GM21619 (cell line): ENCODE measurements around the gene LIPG.

Source experiments
- ATAC-seq: cut with Tn5 transposase; IDR thresholded peaks from one replicate; pipeline ENCODE4 v1.9.1; 2021; ENCODE audit not compliant: unreplicated experiment

LIPG gene

DNA sequence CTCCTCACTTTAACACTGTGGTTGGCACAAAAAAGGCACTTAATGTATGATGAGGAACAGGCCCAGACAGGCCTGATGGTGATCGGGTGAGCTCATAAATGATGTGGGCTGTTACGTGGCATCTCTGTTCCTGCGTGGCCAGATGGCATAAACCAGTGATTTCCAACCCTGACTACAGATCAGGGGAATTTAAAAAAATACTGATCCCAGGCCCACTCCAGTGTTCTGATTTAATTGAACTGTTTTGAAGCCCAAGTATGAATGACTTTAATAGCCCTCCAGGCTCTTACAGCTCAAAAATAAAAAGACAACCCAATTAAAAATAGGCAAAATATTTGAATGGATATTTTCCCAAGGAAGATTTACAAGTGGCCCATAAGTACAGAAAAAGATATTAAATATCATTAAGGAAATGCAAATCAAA, 48.2 kb downstream of the LIPG start:
- no peak for ATAC-seq

DNA sequence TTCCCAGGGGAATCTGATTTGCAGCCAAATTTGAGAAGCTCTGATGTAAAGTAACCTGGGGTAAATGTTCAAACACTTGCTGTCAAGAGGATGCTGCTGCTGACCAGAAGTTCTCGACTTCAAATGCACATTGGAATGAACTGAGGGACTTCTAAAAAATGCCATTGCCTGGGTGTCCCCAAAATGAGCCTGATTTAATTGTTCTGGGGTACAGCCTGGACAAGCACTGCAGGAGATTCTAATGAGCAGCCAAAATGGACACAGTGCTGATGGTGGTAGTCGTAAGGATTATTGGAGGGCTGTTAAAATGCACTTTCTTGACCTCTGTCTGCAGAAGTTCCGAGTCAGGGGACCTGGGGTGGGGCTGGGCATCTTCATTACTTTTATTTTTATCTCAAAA, 49.5 kb downstream of the LIPG start:
- ATAC-seq: no peak

DNA sequence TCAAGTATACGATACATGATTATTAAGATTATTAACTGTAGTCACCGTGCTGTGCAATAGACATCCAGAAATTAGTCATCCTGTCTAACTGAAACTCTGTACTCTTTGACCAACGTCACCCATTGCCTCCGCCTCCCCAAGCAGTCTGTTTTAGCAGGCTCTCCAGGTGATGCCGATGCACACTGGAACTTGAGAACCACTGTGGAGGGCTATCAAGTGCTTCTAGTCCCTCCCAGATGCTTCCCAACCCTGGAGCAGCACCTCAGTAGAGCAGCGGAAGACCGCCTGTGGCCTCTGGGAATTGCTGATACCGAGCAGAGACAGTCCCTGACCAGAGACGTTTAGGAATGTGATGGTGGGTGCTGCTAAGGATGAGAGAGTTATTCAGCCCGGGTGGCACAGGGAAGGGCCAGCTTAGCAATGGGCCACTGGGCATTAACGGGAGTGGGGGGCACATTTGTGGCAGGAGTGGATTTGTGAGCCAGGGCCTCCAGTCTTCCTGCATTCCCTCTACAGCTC, 50.7 kb downstream of the LIPG start:
- peak; percentile 91 for ATAC-seq

DNA sequence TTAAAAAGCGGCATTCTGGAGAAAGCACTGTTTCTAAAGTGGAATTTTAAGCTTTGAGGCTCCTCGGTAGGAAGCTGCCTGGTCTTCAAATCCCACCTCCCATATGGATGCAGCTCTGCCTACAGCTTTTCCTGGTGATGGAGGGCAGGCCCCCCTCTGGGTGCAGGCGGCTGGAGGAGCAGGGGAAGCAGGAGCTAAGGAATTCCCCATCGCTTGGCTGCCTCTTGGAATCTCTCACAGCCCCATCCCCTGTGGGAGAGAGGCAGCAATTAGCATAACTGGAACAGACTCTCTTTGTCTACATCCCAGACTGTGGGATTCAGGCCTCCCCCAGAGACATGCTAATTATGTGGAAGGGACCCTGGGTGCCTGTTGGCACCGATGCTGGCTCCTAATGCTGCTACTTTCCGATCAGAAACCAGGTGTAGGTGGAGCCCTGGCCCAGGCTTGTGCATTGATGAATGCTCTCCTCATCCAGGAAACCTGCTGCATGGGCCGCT, 51.3 kb downstream of the LIPG start:
- no peak for ATAC-seq

DNA sequence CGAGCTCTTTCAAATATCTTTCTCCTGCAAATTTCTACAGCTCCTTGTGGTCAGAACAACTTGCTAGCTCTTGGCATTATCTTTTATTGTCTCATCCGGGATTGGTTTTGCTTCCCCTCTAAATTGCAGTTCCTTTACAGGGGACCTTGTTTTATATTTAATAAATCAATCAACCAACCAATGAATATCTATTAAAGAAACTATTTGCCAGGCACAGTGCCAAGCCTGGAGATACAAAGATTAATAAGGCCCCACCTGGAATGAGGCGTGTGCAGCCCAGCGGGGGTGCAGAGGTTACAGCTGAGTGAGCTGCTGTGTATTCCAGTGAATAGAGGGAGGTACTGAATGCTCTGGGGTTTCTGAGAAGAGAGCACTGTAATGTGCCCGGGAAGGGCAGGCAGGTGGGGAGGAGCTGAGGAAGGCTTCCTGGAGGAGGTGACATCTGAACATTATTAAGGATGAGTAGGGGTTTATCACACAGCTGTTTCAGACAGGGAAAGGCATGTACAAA, 51.8 kb downstream of the LIPG start:
- no peak for ATAC-seq

DNA sequence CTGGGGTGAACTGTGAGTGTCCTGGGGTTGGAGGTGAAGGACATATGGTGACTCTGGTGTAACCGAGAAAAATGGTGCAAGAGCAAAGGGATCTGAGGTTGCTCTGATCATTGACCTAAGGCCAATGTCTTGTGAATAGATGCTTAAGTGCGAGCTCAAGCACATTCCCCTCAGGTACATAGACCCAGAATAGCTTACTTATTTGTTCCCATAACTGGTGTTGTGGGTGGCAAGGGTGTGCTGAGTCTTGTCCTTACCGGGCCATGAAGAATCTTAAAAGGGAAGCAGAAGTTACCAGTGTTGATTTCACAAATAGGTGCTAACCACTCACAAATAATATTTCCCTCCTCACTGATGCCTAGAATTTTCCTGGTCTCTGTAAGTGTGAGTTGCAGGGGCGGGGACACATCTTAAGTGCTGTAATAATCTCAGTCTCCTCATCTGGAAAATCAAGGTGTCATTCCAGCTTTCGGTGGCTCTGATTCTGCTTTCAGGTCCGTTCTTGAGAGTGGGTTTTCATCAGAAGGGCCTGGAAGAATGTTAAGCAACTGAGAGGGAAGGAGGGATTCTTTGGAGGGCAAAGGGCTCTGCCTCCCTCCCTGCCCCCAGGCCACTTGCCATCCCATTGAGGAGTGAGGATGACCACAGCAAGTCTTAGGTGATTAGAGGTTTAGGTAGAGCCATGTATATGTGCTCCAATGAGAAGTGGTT, 54.9 kb downstream of the LIPG start:
- no peak for ATAC-seq

DNA sequence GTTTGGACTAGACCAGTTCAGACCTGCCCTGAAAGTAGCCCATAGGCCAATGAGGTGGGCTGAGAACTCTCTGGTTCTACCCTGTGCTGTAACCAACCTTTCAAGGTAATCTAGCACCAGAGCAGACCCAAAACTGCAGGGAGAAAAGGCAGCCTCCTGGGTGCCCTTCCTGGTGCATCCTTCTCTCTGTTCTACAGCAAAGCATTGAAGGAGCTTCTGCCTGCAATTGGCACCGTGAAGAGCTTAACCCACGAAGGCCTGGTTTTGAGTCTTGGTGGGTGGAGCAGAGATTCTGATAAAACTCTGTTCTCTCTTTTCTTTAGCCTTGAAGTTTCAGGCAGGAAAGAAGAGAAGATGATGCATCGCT, 55.5 kb downstream of the LIPG start:
- ATAC-seq: no peak

DNA sequence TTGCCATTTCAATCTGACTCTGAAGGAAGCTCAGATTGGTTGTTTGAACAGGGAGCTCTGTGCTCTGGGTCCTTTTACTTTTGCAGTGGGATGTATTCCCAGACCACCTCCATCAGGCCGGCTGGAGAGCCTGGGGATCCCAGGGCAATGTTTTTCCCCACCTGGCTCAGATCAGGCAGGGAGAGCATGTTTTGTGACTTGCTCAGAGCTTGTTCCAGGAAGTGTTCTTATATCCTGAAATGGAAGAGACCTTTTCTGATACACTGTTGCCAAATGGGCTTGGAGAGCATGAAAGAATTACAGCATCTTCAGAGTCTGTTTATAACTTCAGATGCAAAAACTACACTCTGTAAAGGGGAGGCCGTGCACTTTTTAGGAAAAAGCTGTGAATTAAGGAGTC, 56.0 kb downstream of the LIPG start:
- ATAC-seq: no peak

DNA sequence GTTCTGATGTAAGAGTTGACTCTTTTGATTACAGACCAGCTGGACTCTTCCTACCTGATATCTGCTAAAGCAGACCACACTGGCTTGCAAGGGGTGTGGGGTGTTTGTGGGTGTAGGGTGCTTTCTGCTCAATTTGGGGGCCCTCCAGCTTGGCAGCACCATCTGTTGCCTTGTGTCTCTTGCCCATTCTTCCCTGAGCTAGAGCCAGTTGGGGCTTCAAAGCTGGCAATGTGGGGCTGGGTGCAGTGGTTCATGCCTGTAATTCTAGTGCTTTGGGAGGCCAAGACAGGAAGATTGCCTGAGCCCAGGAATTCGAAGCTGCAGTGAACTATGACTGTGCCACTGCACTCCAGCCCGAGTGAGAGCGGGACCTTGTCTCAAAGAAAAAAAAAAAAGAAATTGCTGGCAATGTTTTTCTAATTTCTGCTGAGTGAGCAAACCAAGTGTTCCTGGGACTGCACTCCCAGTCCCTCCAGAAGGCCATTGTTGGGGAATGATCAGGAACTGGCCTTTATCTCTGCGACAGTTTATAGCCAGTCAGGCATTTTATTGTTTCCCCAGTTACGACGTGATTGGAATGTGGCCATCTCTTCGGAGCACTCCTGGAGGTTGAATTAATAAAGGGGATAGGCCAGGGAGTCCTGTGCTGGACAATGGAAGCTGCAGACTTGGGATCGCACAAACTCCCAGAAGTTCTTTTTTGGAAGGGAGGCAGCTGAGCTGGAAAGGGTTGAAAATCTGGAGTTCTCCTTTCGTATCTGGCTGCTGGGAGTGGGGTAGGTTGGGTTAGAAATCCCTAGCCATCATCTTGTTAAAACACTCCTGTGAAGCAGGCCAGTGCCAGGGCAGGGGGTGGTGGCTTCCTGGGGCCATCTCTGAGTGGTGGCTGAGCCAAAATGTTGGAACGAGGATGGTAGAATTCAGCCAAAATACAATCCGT, 57.2 kb downstream of the LIPG start:
- ATAC-seq: no peak

DNA sequence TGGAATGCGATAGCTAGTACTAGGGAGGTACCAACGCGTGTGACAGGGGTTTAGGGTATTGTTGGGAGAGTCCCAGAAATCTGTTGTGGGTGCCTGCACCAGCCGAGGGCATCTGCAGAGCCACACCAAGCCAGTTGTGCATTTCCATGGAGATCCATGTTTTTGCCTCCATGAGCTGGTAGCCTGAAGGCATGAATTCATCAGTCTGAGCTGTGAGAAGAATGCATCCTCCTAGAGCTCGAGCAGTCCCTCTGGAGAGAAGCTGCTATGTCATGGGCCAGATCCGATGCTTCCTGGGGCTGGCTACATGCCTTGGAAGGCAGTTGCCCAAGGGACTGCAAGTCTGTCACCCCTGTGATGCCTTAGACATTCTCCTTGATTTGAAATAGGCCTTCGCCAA, 57.9 kb downstream of the LIPG start:
- no peak for ATAC-seq

DNA sequence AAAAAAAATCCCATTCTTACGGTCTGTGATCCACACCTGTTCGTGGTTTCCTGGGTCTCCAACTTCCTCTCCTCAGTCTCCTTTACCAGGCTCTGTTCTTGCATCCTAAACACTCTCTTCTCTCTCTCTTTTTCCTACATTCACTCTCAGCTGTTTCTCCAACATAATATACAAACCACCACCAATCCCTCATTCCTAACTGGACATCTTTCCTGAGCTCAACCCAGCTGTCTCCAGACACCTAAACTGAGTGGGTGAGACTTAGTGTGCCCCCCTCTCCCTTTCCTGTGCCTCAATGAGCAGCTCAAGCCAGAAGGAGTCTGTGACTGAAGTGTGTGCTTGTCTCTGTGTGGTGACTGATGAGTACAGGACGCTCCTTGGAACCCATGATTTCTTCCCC, 59.4 kb downstream of the LIPG start:
- ATAC-seq: no peak

DNA sequence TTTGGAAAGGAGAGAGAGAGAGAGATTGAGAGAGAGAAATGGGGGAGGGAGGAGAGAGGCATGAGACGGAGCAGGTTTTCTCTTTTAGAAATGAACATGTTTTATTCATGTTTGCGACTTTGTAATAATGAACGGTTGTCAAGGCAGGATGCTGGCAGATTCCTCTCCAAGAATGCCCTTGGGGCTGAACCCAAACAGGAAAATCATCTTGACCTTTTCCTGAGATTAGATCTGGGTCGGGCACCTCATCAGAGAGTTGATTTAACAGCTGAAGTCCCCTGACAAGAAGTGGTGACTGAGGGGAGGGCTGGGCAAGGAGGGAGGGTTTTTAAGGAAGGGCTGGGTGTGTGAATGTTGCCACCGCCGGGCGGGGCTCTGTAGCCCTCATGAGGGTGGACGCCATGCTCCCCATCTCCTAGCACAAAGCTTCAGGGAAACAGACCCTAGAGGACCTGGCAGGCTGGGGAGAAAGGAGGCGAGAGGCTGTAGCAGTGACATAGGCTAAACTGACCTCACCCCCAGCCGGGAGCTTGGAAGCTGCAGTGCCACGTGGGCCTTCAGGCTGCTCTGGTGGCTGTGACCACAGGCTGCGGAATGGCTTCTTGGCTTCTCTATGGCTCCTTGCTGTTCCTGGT, 60.0 kb downstream of the LIPG start:
- no peak for ATAC-seq

DNA sequence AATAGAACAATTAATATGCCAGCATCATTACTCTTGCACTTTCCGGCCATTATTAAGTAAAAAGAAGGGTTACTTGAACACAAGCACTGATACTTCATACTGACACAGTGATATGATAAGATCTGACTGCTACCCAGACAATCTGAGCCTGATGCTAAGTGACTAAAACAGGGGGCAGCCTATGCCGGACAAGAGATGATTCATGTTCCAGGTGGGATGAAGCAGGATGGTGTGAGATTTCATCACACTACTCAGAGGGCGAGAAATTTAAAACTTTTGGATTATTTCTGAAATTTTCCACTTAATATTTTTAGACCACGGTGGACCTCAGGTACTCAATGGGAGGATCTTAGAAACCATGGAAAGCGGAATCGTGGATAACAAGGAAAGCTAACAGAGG, 61.7 kb downstream of the LIPG start:
- no peak for ATAC-seq

DNA sequence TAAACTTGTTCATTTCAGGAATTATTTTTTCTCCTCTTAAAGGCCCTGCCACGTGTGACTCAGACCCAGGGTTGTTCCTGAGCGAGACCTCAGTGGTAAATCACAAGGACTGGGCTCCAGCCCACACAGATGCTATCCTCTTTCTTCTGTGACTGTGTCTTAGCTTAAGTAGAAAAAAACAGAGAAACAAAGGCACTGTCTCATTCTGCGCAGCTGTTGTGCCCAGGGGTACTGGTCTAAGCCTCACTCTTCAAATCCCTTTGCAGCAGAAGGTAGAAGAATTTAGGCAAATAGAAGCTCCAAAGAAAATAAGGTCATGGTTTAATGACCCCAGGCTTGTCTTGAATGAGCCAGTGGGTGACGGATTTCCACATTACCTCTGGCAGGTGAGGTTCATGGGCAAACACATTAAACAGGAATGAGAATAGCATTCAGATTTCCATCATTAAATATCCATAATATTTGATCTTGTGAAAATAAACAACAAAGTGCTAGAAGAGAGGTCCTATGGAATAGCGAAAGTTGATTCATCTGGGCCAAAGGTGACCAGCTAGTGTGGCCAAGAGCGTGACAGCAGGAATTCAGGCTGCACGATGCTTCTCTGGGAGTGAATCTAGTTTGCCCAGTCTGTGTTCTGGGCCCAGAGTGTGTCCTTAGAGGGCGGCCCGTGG, 63.3 kb downstream of the LIPG start:
- ATAC-seq: no peak

DNA sequence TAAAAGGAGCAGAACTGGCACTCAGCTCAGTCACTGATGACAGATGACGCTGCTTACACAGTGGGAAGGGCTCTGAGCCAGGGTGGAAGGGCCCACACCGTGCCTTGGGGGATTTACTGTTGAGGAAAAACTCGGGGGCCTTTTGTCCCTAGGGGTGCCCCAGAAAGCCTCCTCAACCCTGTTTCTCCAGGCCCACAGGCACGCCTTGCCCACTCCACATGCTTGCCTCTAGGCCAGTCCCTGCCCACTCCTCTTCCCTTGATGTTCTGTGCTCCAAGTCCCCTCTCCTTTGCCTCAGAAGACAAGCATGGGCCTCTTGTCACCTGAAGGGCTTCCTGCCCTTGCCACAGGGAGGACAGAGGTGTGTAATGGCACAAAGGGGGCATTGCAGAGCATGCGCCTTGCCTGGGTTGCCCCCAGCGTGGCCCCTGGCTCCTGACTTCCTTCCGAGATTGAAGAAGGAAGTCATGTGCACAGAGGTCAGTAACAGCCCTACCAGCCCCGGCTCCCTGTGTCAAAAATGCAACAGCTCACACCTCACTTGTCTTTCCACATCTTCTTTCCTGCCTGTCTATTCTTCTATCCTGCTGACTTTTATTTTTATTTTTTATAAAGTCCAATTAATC, 65.1 kb downstream of the LIPG start:
- no peak for ATAC-seq

DNA sequence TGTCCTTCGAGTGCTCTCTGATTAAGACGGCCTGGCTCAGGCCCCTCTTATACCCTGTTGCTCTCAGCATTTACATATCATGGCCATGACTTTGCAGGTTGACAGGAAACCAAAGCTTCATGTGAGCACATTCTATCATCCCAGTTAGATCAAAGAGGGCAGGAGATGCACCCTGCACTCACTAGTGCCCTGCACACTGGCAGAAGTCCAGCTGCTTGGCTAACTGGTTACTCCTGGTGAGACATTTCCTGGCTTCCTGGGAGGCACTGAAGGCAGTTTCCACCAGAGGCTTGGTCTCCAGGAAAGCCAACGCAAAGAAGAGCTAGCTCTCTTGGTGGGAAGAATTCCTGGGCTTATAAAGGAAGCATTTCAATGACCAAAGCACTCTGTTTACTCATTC, 66.3 kb downstream of the LIPG start:
- ATAC-seq: no peak

DNA sequence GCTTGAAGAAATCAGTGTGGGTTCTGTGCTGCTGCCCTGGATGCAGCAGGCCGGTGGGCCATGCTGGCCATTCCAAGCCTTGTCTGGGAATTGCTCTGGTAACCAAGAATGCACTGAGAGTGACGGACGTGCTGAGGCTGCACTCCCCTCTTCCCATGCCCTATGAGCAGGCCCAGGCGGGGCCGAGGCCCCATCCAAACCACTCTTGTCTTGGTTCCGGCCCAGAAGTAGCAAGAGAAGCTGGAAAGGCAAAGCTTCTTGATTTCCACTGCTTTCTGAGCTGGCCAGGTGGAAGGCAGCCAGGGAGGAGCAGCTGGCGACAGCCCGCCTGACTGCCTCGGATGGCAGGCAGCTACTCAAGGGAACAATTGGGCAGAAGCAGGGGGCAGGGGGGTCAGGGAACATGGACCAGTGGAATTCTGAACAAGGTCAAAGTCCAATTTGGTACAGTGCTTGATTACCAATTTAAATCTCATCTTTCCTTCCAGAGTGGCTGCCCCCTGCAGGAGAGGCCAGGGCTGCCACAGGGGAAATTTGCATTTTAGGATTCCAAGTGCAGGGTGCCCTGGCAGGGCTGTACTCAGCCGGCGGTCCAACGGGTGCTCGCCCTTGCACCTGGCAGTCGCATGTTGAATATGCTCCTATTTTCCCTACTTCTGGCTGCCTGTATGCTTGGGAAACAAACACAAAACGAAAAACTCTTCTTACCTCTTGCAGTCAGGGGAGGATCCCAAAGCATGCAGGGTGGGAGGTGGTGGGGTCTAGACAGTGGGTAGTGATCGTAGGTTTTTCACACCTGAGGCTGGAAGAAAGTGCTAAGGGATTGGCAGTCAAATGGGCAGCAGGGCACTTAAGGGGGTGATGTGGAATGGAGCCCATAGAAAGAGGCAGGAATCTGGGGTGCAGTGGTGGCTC, 67.3 kb downstream of the LIPG start:
- no peak for ATAC-seq

DNA sequence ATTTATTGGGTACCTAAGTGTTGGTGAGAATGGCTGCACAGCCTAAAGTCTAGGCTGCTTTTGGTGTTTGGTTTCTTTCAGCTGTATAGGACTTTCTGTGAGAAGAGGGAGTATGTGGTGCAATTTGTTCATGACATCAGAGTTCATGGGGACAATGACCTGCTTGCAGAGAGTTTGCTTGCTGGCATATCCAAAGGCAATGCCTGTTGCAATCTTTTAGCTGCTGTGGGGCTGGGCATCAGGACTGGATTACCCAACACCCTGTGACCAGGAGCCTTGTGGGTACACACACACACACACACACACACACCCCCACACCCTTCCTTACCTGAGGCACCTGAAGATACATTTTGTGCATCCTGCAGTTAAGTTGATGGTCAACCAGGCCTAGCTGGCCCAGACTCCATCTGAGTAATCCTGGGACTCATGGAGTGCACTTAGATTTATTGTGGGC, 68.4 kb downstream of the LIPG start:
- ATAC-seq: no peak
